ENCODE measurements around the gene MBOAT1.

The MBOAT1 gene

GRCh38 chr6:20235041-20235440 is 22.8 kb upstream of the MBOAT1 start:
- no peak for DNase-seq (ENCODE audit: insufficient read length, low spot score)
- TF ChIP-seq PAX5 (IDR thresholded peaks at IDR 0.05; ENCODE audit: insufficient read depth, low read length, severe bottlenecking), result no peak
- TF ChIP-seq TAF1 (IDR thresholded peaks at IDR 0.05; ENCODE audit: low read depth, low read length), result no peak
- no peak for TF ChIP-seq SPI1 (IDR thresholded peaks at IDR 0.05; ENCODE audit: low read depth, low read length)
- TF ChIP-seq POLR2A (IDR thresholded peaks at IDR 0.05; ENCODE audit: low read depth, low read length), result no peak
- TF ChIP-seq POLR2AphosphoS5 (IDR thresholded peaks at IDR 0.05; ENCODE audit: low read depth, low read length), result no peak
- TF ChIP-seq POU2F2 (IDR thresholded peaks at IDR 0.05; ENCODE audit: low read depth, low read length), result no peak
- no peak for FAIRE-seq

- no peak for FAIRE-seq
- no peak for TF ChIP-seq SPI1 (IDR thresholded peaks at IDR 0.05; ENCODE audit: low read depth, low read length)
- TF ChIP-seq PAX5 (IDR thresholded peaks at IDR 0.05; ENCODE audit: insufficient read depth, low read length, severe bottlenecking), result no peak
- TF ChIP-seq POLR2A (IDR thresholded peaks at IDR 0.05; ENCODE audit: low read depth, low read length), result no peak
- TF ChIP-seq POLR2AphosphoS5 (IDR thresholded peaks at IDR 0.05; ENCODE audit: low read depth, low read length), result no peak
- no peak for TF ChIP-seq POU2F2 (IDR thresholded peaks at IDR 0.05; ENCODE audit: low read depth, low read length)
- no peak for TF ChIP-seq TAF1 (IDR thresholded peaks at IDR 0.05; ENCODE audit: low read depth, low read length)
- DNase-seq (ENCODE audit: insufficient read length, low spot score), result no peak
Measured at GRCh38 chr6:20234136-20234535, 21.9 kb upstream of the MBOAT1 start.

GRCh38 chr6:20233007-20233730 is 20.9 kb upstream of the MBOAT1 start:
- TF ChIP-seq SPI1 (IDR thresholded peaks at IDR 0.05; ENCODE audit: low read depth, low read length), result no peak
- no peak for TF ChIP-seq POLR2A (IDR thresholded peaks at IDR 0.05; ENCODE audit: low read depth, low read length)
- TF ChIP-seq TAF1 (IDR thresholded peaks at IDR 0.05; ENCODE audit: low read depth, low read length), result no peak
- no peak for TF ChIP-seq PAX5 (IDR thresholded peaks at IDR 0.05; ENCODE audit: insufficient read depth, low read length, severe bottlenecking)
- no peak for TF ChIP-seq POLR2AphosphoS5 (IDR thresholded peaks at IDR 0.05; ENCODE audit: low read depth, low read length)
- no peak for TF ChIP-seq POU2F2 (IDR thresholded peaks at IDR 0.05; ENCODE audit: low read depth, low read length)
- DNase-seq (ENCODE audit: insufficient read length, low spot score) (no peak), FAIRE-seq (no peak)

- DNase-seq (ENCODE audit: insufficient read length, low spot score) (no peak), FAIRE-seq (no peak)
- TF ChIP-seq SPI1 (IDR thresholded peaks at IDR 0.05; ENCODE audit: low read depth, low read length) (no peak), POU2F2 (IDR thresholded peaks at IDR 0.05; ENCODE audit: low read depth, low read length) (no peak), POLR2AphosphoS5 (IDR thresholded peaks at IDR 0.05; ENCODE audit: low read depth, low read length) (no peak), TAF1 (IDR thresholded peaks at IDR 0.05; ENCODE audit: low read depth, low read length) (no peak), POLR2A (IDR thresholded peaks at IDR 0.05; ENCODE audit: low read depth, low read length) (no peak), PAX5 (IDR thresholded peaks at IDR 0.05; ENCODE audit: insufficient read depth, low read length, severe bottlenecking) (no peak)
Measured at GRCh38 chr6:20232188-20232587, 19.9 kb upstream of the MBOAT1 start.

- no peak for TF ChIP-seq POLR2A (IDR thresholded peaks at IDR 0.05; ENCODE audit: low read depth, low read length)
- TF ChIP-seq TAF1 (IDR thresholded peaks at IDR 0.05; ENCODE audit: low read depth, low read length), result no peak
- no peak for TF ChIP-seq POLR2AphosphoS5 (IDR thresholded peaks at IDR 0.05; ENCODE audit: low read depth, low read length)
- TF ChIP-seq PAX5 (IDR thresholded peaks at IDR 0.05; ENCODE audit: insufficient read depth, low read length, severe bottlenecking), result no peak
- TF ChIP-seq SPI1 (IDR thresholded peaks at IDR 0.05; ENCODE audit: low read depth, low read length), result no peak
- TF ChIP-seq POU2F2 (IDR thresholded peaks at IDR 0.05; ENCODE audit: low read depth, low read length), result no peak
- no peak for DNase-seq (ENCODE audit: insufficient read length, low spot score)
- no peak for FAIRE-seq
Measured at GRCh38 chr6:20230401-20231119, 18.3 kb upstream of the MBOAT1 start.

- TF ChIP-seq SPI1 (IDR thresholded peaks at IDR 0.05; ENCODE audit: low read depth, low read length) (no peak), TAF1 (IDR thresholded peaks at IDR 0.05; ENCODE audit: low read depth, low read length) (no peak), PAX5 (IDR thresholded peaks at IDR 0.05; ENCODE audit: insufficient read depth, low read length, severe bottlenecking) (no peak), POU2F2 (IDR thresholded peaks at IDR 0.05; ENCODE audit: low read depth, low read length) (no peak), POLR2AphosphoS5 (IDR thresholded peaks at IDR 0.05; ENCODE audit: low read depth, low read length) (no peak)
- DNase-seq (ENCODE audit: insufficient read length, low spot score), result no peak
- no peak for FAIRE-seq
Measured at GRCh38 chr6:20229881-20230280, 17.6 kb upstream of the MBOAT1 start.

- FAIRE-seq, result no peak
- no peak for DNase-seq (ENCODE audit: insufficient read length, low spot score)
- no peak for TF ChIP-seq POU2F2 (IDR thresholded peaks at IDR 0.05; ENCODE audit: low read depth, low read length)
- no peak for TF ChIP-seq POLR2A (IDR thresholded peaks at IDR 0.05; ENCODE audit: low read depth, low read length)
- TF ChIP-seq TAF1 (IDR thresholded peaks at IDR 0.05; ENCODE audit: low read depth, low read length), result no peak
- TF ChIP-seq PAX5 (IDR thresholded peaks at IDR 0.05; ENCODE audit: insufficient read depth, low read length, severe bottlenecking), result no peak
- TF ChIP-seq POLR2AphosphoS5 (IDR thresholded peaks at IDR 0.05; ENCODE audit: low read depth, low read length), result no peak
- no peak for TF ChIP-seq SPI1 (IDR thresholded peaks at IDR 0.05; ENCODE audit: low read depth, low read length)
Measured at GRCh38 chr6:20227350-20227749, 15.1 kb upstream of the MBOAT1 start.

- TF ChIP-seq SPI1 (IDR thresholded peaks at IDR 0.05; ENCODE audit: low read depth, low read length) (peak; percentile 54), POLR2AphosphoS5 (IDR thresholded peaks at IDR 0.05; ENCODE audit: low read depth, low read length) (no peak)
- DNase-seq (ENCODE audit: insufficient read length, low spot score) (no peak), FAIRE-seq (no peak)
Measured at GRCh38 chr6:20223141-20223540, 10.9 kb upstream of the MBOAT1 start.

- FAIRE-seq (no peak), DNase-seq (ENCODE audit: insufficient read length, low spot score) (no peak)
- TF ChIP-seq POLR2A (IDR thresholded peaks at IDR 0.05; ENCODE audit: low read depth, low read length) (no peak), POU2F2 (IDR thresholded peaks at IDR 0.05; ENCODE audit: low read depth, low read length) (no peak), POLR2AphosphoS5 (IDR thresholded peaks at IDR 0.05; ENCODE audit: low read depth, low read length) (no peak), SPI1 (IDR thresholded peaks at IDR 0.05; ENCODE audit: low read depth, low read length) (no peak), TAF1 (IDR thresholded peaks at IDR 0.05; ENCODE audit: low read depth, low read length) (no peak), PAX5 (IDR thresholded peaks at IDR 0.05; ENCODE audit: insufficient read depth, low read length, severe bottlenecking) (no peak)
Measured at GRCh38 chr6:20221421-20221820, 9.2 kb upstream of the MBOAT1 start.
